ENCODE data around the gene DHPS. TPM values are rescaled to one million over a fixed set of nuclear protein-coding genes. Genes with fewer than 3 reads are reported as not detected.
"Not testable (repeated sequence)": the region's sequence is repeated elsewhere in the genome, so short reads cannot be mapped to it uniquely, and the experiment has no call there.

Gene DHPS
- total RNA-seq, 1 donor from 2014 or later: 70.5 TPM

- H3K9me3 ChIP-seq: no peaks in the 10 kb centered on the region
- no peaks in the 10 kb centered on the region for H3K27me3 ChIP-seq
- DNase-seq: no peak
- intact Hi-C loops (cut with DNase I): no loop called here
- no peak overlapping the region for H3K27ac ChIP-seq
- H3K36me3 ChIP-seq: peaks cover 70% of the 10 kb centered on the region
- no peak overlapping the region for H3K4me3 ChIP-seq
- no peaks in the 10 kb centered on the region for H3K4me1 ChIP-seq
- no peak for ATAC-seq
- no peak for TF ChIP-seq CTCF (IDR thresholded peaks at IDR 0.05)
These were observed 20.1 kb upstream of the DHPS start for GRCh38 chr19:12701596-12702282.

- Histone ChIP-seq H3K36me3 (peaks cover 34% of the 10 kb centered on the region), H3K9me3 (no peaks in the 10 kb centered on the region), H3K27me3 (no peaks in the 10 kb centered on the region), H3K27ac (no peak overlapping the region), H3K4me1 (peaks cover 6% of the 10 kb centered on the region), H3K4me3 (no peak overlapping the region)
- TF ChIP-seq CTCF (IDR thresholded peaks at IDR 0.05): no peak
- intact Hi-C loops (cut with DNase I): no loop called here
- ATAC-seq (no peak), DNase-seq (no peak)
These were observed 16.5 kb upstream of the DHPS start for GRCh38 chr19:12698138-12698537.

- H3K27ac ChIP-seq; ATAC-seq; DNase-seq; H3K4me1 ChIP-seq; intact Hi-C loops (cut with DNase I); H3K27me3 ChIP-seq; H3K9me3 ChIP-seq: not testable (repeated sequence)
- Histone ChIP-seq H3K4me3 (peak overlapping the region; percentile 93), H3K36me3 (peaks cover 27% of the 10 kb centered on the region)
These were observed 15.7 kb upstream of the DHPS start for GRCh38 chr19:12697425-12697824.

GRCh38 chr19:12696366-12697335 is 15.0 kb upstream of the DHPS start, which contains the start of gene FBXW9:
TSS of gene FBXW9 (minus strand) at chr19:12696631. CDS start at chr19:12696581, 50 bp downstream.
- intact Hi-C loops (cut with DNase I): no loop called here

GRCh38 chr19:12695997-12696365 is 14.3 kb upstream of the DHPS start:
- no peak for TF ChIP-seq CTCF (IDR thresholded peaks at IDR 0.05)
- H3K36me3 ChIP-seq: peaks cover 12% of the 10 kb centered on the region
- H3K27me3 ChIP-seq: no peaks in the 10 kb centered on the region
- peak overlapping the region; percentile 93 for H3K4me3 ChIP-seq
- no peaks in the 10 kb centered on the region for H3K9me3 ChIP-seq
- peaks cover 6% of the 10 kb centered on the region for H3K4me1 ChIP-seq
- ATAC-seq: peak; percentile 5
- intact Hi-C loops (cut with DNase I): no loop called here
- H3K27ac ChIP-seq: peak overlapping the region; percentile 89
- DNase-seq: no peak

More at GRCh38 chr19:12696366-12697335, 15.0 kb upstream of the DHPS start, which contains the start of gene FBXW9:
- ATAC-seq (peak; percentile 93), DNase-seq (peak; percentile 97)
- Histone ChIP-seq H3K4me1 (peaks cover 6% of the 10 kb centered on the region), H3K27ac (peak within 1 kb of the TSS; percentile 89), H3K36me3 (peaks cover 19% of the 10 kb centered on the region), H3K9me3 (no peaks in the 10 kb centered on the region), H3K27me3 (no peaks in the 10 kb centered on the region), H3K4me3 (peak within 1 kb of the TSS; percentile 93)
- no peak for TF ChIP-seq CTCF (IDR thresholded peaks at IDR 0.05)

GRCh38 chr19:12695514-12695913 is 13.8 kb upstream of the DHPS start:
- ATAC-seq: no peak
- DNase-seq: no peak
- Histone ChIP-seq H3K4me1 (peaks cover 6% of the 10 kb centered on the region), H3K4me3 (peak overlapping the region; percentile 93), H3K36me3 (peaks cover 8% of the 10 kb centered on the region), H3K27me3 (no peaks in the 10 kb centered on the region), H3K27ac (peak overlapping the region; percentile 89), H3K9me3 (no peaks in the 10 kb centered on the region)
- no peak for TF ChIP-seq CTCF (IDR thresholded peaks at IDR 0.05)
- intact Hi-C loops (cut with DNase I): no loop called here

Data from upper lobe of right lung (tissue), 1 donor.